Measurements from ENCODE around the gene TGFBR3L. TPM values are rescaled to one million over a fixed set of nuclear protein-coding genes. Genes with fewer than 3 reads are reported as not detected.

The TGFBR3L gene
- total and polyA plus RNA-seq, 2 of the 4 experiments (the other 2 are of a cell fraction) = 0.94 TPM; not detected in 1

GRCh38 chr19:7925171-7925851 lies 10.7 kb downstream of the TGFBR3L start:
- peak overlapping the region; percentile 77 for H2AK9ac ChIP-seq (replicated peaks; ENCODE audit: low read depth, low read length, poor library complexity)
- H3K14ac ChIP-seq (replicated peaks; ENCODE audit: low read depth, low read length) = no peak overlapping the region
- intact Hi-C loops (cut with micrococcal nuclease) (no loop called here), in situ Hi-C loops (cut with MboI; ENCODE audit: low sequenced_read_pairs) (no loop called here), dilution Hi-C loops (cut with HindIII; ENCODE audit: low sequenced_read_pairs, unreplicated experiment) (no loop called here)
- H3K9me1 ChIP-seq (ENCODE audit: insufficient read depth, low read length) = peaks cover 12% of the 10 kb centered on the region; the same call in 1 of the 2 replicates
- no peak overlapping the region for H2BK20ac ChIP-seq (ENCODE audit: low read depth, low read length)
- peak overlapping the region; percentile 53 for H3K4me3 ChIP-seq (ENCODE audit: insufficient read depth, low read depth, low read length)
- no peak overlapping the region; the same call in 1 of the 2 replicates for H3K27ac ChIP-seq (ENCODE audit: insufficient read depth, low read length)
- ATAC-seq (ENCODE audit: low read depth) = peak; percentile 38
- no peak overlapping the region for H3K56ac ChIP-seq (ENCODE audit: extremely low read depth, insufficient read depth, low read length)
- H3K4me1 ChIP-seq (ENCODE audit: control insufficient read depth, insufficient read depth, low read length) = peaks cover 28% of the 10 kb centered on the region
- peaks cover 2 to 25% of the 10 kb centered on the region in 2 experiments; a peak in 2 of 4 replicates for H3K79me1 ChIP-seq (ENCODE audit: low read depth in 1 of 2, low read length in 2 of 2)
- H3K9ac ChIP-seq (ENCODE audit: low read depth, low read length) = no peak overlapping the region
- H3K18ac ChIP-seq (ENCODE audit: low read depth, low read length) = no peak overlapping the region
- H4K20me1 ChIP-seq (ENCODE audit: insufficient read depth, low read length) = peaks cover 26% of the 10 kb centered on the region
- no peak overlapping the region for H2BK5ac ChIP-seq (ENCODE audit: low read depth, low read length, poor library complexity, severe bottlenecking)
- H3K27me3 ChIP-seq (ENCODE audit: control insufficient read depth, insufficient read depth, low read length) = no peaks in the 10 kb centered on the region
- no peaks in the 10 kb centered on the region for H3K9me3 ChIP-seq (ENCODE audit: control insufficient read depth, insufficient read depth, low read length)
- H3K36me3 ChIP-seq (ENCODE audit: control insufficient read depth, insufficient read depth, low read length) = peaks cover 7% of the 10 kb centered on the region
- BruUV-seq (replicated peaks) = no TSS peak
- CTCF ChIA-PET = no interaction called here
- POLR2A ChIA-PET (ENCODE audit: unreplicated experiment) = no interaction called here
- peak; percentile 73 for DNase-seq
- H4K5ac ChIP-seq (ENCODE audit: low read depth, low read length) = no peak overlapping the region
- no peak overlapping the region for H3K23ac ChIP-seq (ENCODE audit: low read depth, low read length)
- H4K8ac ChIP-seq (ENCODE audit: low read depth in 2 of 2, low read length in 2 of 2) = no peak overlapping the region
- peak overlapping the region; percentile 93 for H3K4me2 ChIP-seq (ENCODE audit: low read depth, low read length)
- H2AK5ac ChIP-seq (ENCODE audit: low read depth, low read length) = no peak overlapping the region
- no peak overlapping the region for H4K91ac ChIP-seq (ENCODE audit: insufficient read depth, low read depth, low read length)
- no peak overlapping the region for H3K4ac ChIP-seq (ENCODE audit: low read depth, low read length)
- peak overlapping the region; percentile 89 for H2AFZ ChIP-seq (replicated peaks; ENCODE audit: low read length, poor library complexity)
- no peak overlapping the region for H2BK15ac ChIP-seq (ENCODE audit: low read depth, low read length)
- 1% methylated on average over 55 of the region's 98 CpGs; no CpG with 5 or more reads in 1 of the 2 experiments for WGBS, 2 experiments (ENCODE audit: extremely low coverage in 2 of 2, insufficient read length in 1 of 2)
- TF ChIP-seq RFX5 (IDR thresholded peaks at IDR 0.05; ENCODE audit: low read depth, low read length) (no peak), RAD21 (IDR thresholded peaks at IDR 0.05; ENCODE audit: low read length) (peak; percentile 59), SMC3 (IDR thresholded peaks at IDR 0.05; ENCODE audit: low read depth, low read length) (peak; percentile 57), RCOR1 (IDR thresholded peaks at IDR 0.05; ENCODE audit: insufficient replicate concordance, low read length) (no peak), POLR2A (IDR thresholded peaks at IDR 0.05; ENCODE audit: low read depth, low read length) (no peak), CEBPB (IDR thresholded peaks at IDR 0.05; ENCODE audit: low read depth, low read length) (no peak), CHD1 (IDR thresholded peaks at IDR 0.05; ENCODE audit: low read depth, low read length) (no peak), BHLHE40 (IDR thresholded peaks at IDR 0.05; ENCODE audit: low read depth, low read length) (no peak), CTCF (conservative IDR thresholded peaks at IDR 0.05; ENCODE audit: low read depth, low read length) (peak; percentile 93), NFE2L2 (IDR thresholded peaks at IDR 0.05; ENCODE audit: low read depth, low read length) (no peak), MAZ (IDR thresholded peaks at IDR 0.05; ENCODE audit: borderline replicate concordance, low read depth, low read length) (peak; percentile 53; the same call in 1 of the 2 replicates), USF2 (IDR thresholded peaks at IDR 0.05; ENCODE audit: low read depth, low read length) (no peak; the same call in 1 of the 2 replicates), MXI1 (IDR thresholded peaks at IDR 0.05; ENCODE audit: borderline replicate concordance, low read depth, low read length) (peak; percentile 76; the same call in 1 of the 2 replicates), ELK1 (IDR thresholded peaks at IDR 0.05; ENCODE audit: borderline replicate concordance, low read depth, low read length) (no peak)
- no peak overlapping the region for H2BK120ac ChIP-seq (ENCODE audit: low read depth, low read length)

All from IMR-90 (cell line).